Vagina (tissue), 2 donors: ENCODE measurements around the gene OSBPL10.

Experiments
- POLR2A ChIP-seq, 2 donors: fragments of 450-650 bp; IDR thresholded peaks; one replicate each; pipeline ENCODE4 v1.6.1; 2017; ENCODE audit warnings: antibody characterized with exemption in 2 of 2, mild to moderate bottlenecking in 2 of 2, moderate library complexity in 2 of 2
- TF ChIP-seq, protein P1 (sequence below), 3 experiments: fragments of 450-650 bp in 2 of 3; fragments of 200-600 bp in 1 of 3; sonication (generic) in 1 of 3; IDR thresholded peaks; one replicate each; pipeline ENCODE4 v1.5.1; 2017 to 2019; ENCODE audit warnings: antibody characterized with exemption in 3 of 3, mild to moderate bottlenecking in 2 of 3, moderate library complexity in 2 of 3

DNA sequence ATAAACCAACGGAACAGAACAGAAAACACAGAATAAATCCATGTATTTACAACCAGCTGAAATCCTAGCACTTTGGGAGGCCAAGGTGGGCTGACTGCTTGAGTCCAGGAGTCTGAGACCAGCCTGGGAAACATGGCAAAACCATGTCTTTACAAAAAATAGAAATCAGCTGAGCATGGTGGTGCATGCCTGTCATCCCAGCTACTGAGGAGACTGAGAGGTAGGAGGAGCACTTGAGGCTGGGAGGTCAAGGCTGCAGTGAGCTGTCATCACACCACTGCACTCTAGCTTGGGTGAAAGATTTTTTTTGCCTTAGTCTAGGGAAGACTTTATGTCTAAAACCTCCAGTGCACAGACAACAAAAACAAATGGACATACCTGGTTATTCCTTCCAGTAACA lies 327.6 kb downstream of the OSBPL10 start:
- TF ChIP-seq POLR2A (IDR thresholded peaks at IDR 0.05): no peak
- TF ChIP-seq, protein P1, sequence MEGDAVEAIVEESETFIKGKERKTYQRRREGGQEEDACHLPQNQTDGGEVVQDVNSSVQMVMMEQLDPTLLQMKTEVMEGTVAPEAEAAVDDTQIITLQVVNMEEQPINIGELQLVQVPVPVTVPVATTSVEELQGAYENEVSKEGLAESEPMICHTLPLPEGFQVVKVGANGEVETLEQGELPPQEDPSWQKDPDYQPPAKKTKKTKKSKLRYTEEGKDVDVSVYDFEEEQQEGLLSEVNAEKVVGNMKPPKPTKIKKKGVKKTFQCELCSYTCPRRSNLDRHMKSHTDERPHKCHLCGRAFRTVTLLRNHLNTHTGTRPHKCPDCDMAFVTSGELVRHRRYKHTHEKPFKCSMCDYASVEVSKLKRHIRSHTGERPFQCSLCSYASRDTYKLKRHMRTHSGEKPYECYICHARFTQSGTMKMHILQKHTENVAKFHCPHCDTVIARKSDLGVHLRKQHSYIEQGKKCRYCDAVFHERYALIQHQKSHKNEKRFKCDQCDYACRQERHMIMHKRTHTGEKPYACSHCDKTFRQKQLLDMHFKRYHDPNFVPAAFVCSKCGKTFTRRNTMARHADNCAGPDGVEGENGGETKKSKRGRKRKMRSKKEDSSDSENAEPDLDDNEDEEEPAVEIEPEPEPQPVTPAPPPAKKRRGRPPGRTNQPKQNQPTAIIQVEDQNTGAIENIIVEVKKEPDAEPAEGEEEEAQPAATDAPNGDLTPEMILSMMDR (IDR thresholded peaks at IDR 0.05): no peak
